IPS-18a (cell line): ENCODE measurements around the gene TTC22.

ENCODE experiments used
- H3K27ac ChIP-seq: one replicate; pipeline ENCODE4 v1.5.1; 2013; ENCODE audit warnings: low read length
- H3K27me3 ChIP-seq: one replicate; pipeline ENCODE4 v1.6.1; 2013; ENCODE audit warnings: mild to moderate bottlenecking, low read length; ENCODE audit not compliant: control insufficient read depth, insufficient read depth
- H3K36me3 ChIP-seq: one replicate; pipeline ENCODE4 v1.6.1; 2013; ENCODE audit warnings: low read depth, low read length; ENCODE audit not compliant: control insufficient read depth
- H3K4me1 ChIP-seq: one replicate; pipeline ENCODE4 v1.6.1; 2013; ENCODE audit warnings: low read depth, low read length; ENCODE audit not compliant: control insufficient read depth
- H3K4me3 ChIP-seq: one replicate; pipeline ENCODE4 v1.5.1; 2013; ENCODE audit warnings: low read length
- H3K9ac ChIP-seq: one replicate; pipeline ENCODE4 v1.6.1; 2013; ENCODE audit warnings: mild to moderate bottlenecking, low read length, moderate library complexity
- H3K9me3 ChIP-seq: one replicate; pipeline ENCODE4 v1.6.1; 2013; ENCODE audit warnings: low read depth, low read length; ENCODE audit not compliant: control insufficient read depth

Gene TTC22

GRCh38 chr1:54757833-54758232 is 43.3 kb downstream of the TTC22 start:
- peaks cover 18% of the 10 kb centered on the region for H3K36me3 ChIP-seq
- H3K27ac ChIP-seq, result no peak overlapping the region
- H3K9ac ChIP-seq, result no peak overlapping the region
- H3K9me3 ChIP-seq, result no peaks in the 10 kb centered on the region
- no peak overlapping the region for H3K4me3 ChIP-seq
- H3K4me1 ChIP-seq, result no peaks in the 10 kb centered on the region
- no peaks in the 10 kb centered on the region for H3K27me3 ChIP-seq

- Histone ChIP-seq H3K27ac (no peak overlapping the region), H3K4me3 (no peak overlapping the region), H3K9me3 (no peaks in the 10 kb centered on the region), H3K4me1 (peaks cover 7% of the 10 kb centered on the region), H3K9ac (no peak overlapping the region), H3K36me3 (peaks cover 18% of the 10 kb centered on the region), H3K27me3 (no peaks in the 10 kb centered on the region)
Observed at GRCh38 chr1:54754486-54755285, 46.4 kb downstream of the TTC22 start.

DNA sequence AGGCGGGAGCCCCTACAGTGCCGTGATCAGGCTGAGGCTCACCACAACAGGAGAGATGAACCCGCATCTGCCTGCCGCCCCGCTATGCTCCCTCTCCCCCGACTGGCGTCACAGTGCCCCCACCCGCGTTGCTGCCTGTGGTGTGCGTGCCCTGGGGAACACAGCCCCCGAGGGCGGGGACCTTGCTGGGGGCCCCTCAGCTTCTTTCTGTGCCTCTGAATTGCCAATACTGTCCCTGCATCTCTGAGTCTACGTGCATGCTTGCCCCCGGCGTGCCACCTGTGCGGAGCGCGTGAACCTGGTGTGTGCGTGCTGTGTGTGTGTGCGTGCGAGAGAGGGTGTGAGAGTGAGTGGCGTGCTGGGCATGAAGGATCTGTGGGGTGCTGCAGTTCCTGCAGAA is 47.1 kb downstream of the TTC22 start:
- Histone ChIP-seq H3K27me3 (no peaks in the 10 kb centered on the region), H3K9ac (no peak overlapping the region), H3K4me3 (no peak overlapping the region), H3K9me3 (no peaks in the 10 kb centered on the region), H3K36me3 (peaks cover 18% of the 10 kb centered on the region), H3K4me1 (peaks cover 7% of the 10 kb centered on the region), H3K27ac (no peak overlapping the region)

DNA sequence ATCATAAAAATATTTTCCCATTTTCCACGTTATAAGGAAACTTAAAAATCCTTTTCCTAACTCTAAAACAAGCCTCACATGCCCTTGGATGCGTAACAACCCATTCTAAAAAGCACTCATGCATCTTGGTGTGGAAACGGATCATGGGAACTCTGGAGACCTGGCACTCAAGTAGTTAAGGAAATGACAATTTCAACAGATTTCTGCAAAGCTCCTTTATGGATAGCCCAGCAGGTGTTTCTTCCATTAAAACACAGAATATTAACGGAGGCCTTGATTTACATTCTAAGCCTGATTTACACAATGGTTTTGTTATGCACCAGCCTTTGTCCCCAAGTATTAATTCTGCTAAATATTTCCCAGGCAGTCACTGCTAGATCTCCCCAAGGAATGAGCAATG is 49.7 kb downstream of the TTC22 start:
- Histone ChIP-seq H3K4me3 (no peak overlapping the region), H3K9me3 (no peaks in the 10 kb centered on the region), H3K9ac (no peak overlapping the region), H3K4me1 (peaks cover 7% of the 10 kb centered on the region), H3K27me3 (no peaks in the 10 kb centered on the region), H3K27ac (no peak overlapping the region), H3K36me3 (no peaks in the 10 kb centered on the region)

DNA sequence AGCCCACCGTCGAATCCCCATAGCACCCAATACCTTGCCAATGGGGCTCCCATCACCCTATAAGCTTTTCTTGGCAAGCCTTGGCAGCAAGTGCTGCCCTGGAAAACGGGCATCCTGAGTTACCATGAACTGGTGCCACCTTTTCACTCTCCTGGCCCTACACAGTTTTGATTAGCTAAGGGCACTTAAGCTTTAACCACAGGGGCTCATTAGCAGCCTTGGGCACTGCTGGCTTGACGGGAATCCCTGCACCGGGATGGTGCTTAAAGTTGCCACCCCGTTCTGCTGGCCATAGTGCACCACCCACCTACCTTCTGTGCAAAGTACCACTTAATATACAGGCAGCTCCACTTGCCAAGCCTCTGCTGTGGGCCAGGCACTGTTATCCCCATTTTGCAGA is 50.5 kb downstream of the TTC22 start:
- H3K27me3 ChIP-seq, result no peaks in the 10 kb centered on the region
- H3K4me3 ChIP-seq, result no peak overlapping the region
- H3K27ac ChIP-seq, result no peak overlapping the region
- no peaks in the 10 kb centered on the region for H3K36me3 ChIP-seq
- no peaks in the 10 kb centered on the region for H3K9me3 ChIP-seq
- peaks cover 7% of the 10 kb centered on the region for H3K4me1 ChIP-seq
- H3K9ac ChIP-seq, result no peak overlapping the region

- Histone ChIP-seq H3K9ac (no peak overlapping the region), H3K27me3 (no peaks in the 10 kb centered on the region), H3K9me3 (no peaks in the 10 kb centered on the region), H3K4me1 (peaks cover 7% of the 10 kb centered on the region), H3K4me3 (no peak overlapping the region), H3K27ac (no peak overlapping the region), H3K36me3 (no peaks in the 10 kb centered on the region)
Observed at GRCh38 chr1:54748094-54748835, 52.9 kb downstream of the TTC22 start.

DNA sequence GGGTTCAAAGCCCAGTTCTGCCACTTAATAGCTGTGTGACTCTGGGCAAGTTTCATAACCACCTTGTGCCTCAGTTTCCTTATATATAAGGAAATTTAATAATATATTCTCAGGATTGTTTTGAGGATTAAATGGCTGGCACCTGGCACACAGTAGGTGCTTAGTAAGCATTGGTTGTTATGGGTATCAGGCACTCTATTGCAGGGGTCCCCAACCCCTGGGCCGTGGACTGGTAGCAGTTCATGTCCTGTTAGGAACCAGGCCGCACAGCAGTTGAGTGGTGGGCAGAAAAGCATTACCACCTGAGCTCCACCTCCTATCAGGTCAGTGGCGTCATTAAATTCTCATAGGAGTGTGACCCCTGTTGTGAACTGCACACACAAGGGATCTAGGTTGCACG is 55.3 kb downstream of the TTC22 start:
- Histone ChIP-seq H3K36me3 (peaks cover 12% of the 10 kb centered on the region), H3K4me3 (no peak overlapping the region), H3K4me1 (no peaks in the 10 kb centered on the region), H3K9ac (no peak overlapping the region), H3K27me3 (no peaks in the 10 kb centered on the region), H3K9me3 (no peaks in the 10 kb centered on the region), H3K27ac (no peak overlapping the region)

- Histone ChIP-seq H3K4me1 (no peaks in the 10 kb centered on the region), H3K4me3 (no peak overlapping the region), H3K9me3 (no peaks in the 10 kb centered on the region), H3K27me3 (no peaks in the 10 kb centered on the region), H3K27ac (no peak overlapping the region), H3K36me3 (peaks cover 18% of the 10 kb centered on the region), H3K9ac (no peak overlapping the region)
Observed at GRCh38 chr1:54745274-54745673, 55.8 kb downstream of the TTC22 start.

- Histone ChIP-seq H3K27ac (no peak overlapping the region), H3K9me3 (no peaks in the 10 kb centered on the region), H3K4me1 (no peaks in the 10 kb centered on the region), H3K4me3 (no peak overlapping the region), H3K27me3 (no peaks in the 10 kb centered on the region), H3K36me3 (peaks cover 22% of the 10 kb centered on the region), H3K9ac (no peak overlapping the region)
Observed at GRCh38 chr1:54744696-54745095, 56.4 kb downstream of the TTC22 start.

DNA sequence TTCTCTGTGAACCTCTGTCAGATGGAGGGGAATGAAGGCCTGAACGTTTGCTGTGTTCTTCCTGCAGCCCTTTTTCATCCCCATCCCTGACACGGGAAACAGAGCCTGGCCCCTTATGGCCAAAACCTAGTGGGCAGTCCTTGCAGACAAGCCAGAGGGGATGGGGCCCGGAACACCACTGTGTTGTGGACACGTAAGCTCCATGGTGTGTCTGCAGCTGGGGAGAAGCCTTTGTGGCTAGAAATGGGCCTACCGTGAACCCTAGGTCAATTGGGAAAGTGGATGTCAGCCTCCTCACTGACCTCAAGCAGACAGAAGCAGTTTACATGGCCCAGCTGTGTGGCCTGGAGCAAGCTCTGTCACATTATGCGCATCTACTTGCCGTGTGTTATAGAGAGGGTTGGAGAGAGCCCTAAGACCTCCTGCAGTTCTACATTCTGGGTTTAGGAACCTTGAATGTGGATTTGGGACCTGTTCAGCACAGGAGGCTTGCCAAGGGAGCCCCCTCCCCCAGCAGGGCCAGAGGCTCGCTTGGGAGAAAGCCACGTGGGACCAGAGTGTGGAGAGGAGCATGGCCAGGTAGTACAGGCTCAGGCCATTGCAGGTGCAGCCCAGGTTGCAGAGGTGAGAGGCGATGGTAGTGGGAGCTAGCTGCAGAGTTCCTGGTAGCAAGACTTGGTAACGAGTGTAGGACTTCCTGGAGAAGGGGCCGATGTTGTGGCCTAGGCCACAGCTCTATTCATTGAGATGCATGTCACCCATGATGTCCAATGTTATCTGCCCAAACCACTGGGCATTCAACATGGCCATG is 57.5 kb downstream of the TTC22 start:
- Histone ChIP-seq H3K9me3 (no peaks in the 10 kb centered on the region), H3K36me3 (peaks cover 26% of the 10 kb centered on the region), H3K4me3 (no peak overlapping the region), H3K27ac (no peak overlapping the region), H3K27me3 (no peaks in the 10 kb centered on the region), H3K9ac (no peak overlapping the region), H3K4me1 (no peaks in the 10 kb centered on the region)

DNA sequence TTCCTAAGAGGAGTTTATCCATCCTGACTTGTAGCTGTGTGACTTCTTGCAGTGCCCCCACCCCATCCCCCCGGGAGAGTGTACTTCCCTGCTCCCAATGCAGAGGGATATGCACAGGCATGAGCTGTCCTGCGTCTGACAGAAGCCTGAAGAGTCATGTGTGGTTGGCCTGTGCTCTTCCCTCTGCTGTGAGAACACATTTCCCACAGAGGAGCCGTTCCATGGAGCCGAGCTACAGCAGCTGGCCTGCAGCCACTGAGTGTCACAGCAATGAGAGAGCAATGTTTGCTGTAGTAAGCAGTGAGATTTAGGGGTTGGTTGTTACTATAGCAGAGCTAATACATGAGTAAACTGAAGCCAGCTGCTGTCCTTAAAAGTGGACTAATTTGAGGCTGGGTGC is 58.8 kb downstream of the TTC22 start:
- H3K36me3 ChIP-seq, result peaks cover 32% of the 10 kb centered on the region

More for the DNA sequence above, 58.8 kb downstream of the TTC22 start:
- H3K4me3 ChIP-seq, result no peak overlapping the region
- no peak overlapping the region for H3K27ac ChIP-seq
- H3K9me3 ChIP-seq, result no peaks in the 10 kb centered on the region
- H3K9ac ChIP-seq, result no peak overlapping the region
- H3K4me1 ChIP-seq, result no peaks in the 10 kb centered on the region
- H3K27me3 ChIP-seq, result no peaks in the 10 kb centered on the region
